HuH-7.5 (cell line): ENCODE data around the gene RTN4RL1.

ENCODE experiments used
- DNase-seq: peaks from one replicate; pipeline ENCODE4 v3.0.0; 2011; ENCODE audit warnings: low spot score

The RTN4RL1 gene

GRCh38 chr17:1918346-1919162 is 106.6 kb downstream of the RTN4RL1 start:
- no peak for DNase-seq

GRCh38 chr17:1916963-1917715 is 108.0 kb downstream of the RTN4RL1 start:
- no peak for DNase-seq

DNA sequence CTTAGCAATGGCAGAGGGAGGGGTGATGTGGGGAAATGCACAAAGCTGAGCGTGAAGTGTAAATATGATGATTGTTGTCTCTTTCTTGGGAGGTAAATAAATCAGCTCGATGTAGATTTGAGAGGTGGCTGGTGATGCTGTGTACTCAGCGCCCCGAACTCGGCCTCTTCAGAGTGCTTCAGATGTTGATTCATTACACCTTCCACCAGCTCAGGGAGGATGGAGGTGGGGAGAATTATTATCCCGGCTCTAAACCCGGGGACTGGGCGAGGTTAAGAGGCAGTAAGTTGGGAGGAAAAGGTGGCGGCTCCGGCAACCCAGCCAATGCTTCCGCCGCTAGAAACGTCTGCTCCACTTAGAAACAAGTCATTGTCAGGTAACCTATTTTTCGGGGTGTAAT is 108.8 kb downstream of the RTN4RL1 start:
- DNase-seq = no peak

DNA sequence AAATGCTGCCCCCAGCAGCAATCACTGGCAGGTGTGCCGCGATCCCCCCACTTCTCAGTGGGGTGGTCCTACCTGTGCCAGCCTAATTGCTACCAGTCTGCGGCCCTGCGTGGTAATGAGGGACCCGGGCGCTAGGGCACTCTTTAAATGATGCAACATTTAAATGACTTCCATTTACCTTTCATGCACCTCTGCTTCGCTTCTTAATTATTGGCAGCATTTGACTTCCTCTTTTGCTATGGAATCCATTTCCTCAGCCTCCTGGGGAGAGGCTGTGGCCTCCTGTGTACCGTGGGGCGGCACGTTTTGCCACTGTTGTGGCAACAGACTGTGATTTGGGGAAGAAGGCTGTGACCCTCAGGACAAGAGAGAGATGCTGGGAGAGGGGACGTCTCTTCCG is 109.2 kb downstream of the RTN4RL1 start:
- no peak for DNase-seq

DNA sequence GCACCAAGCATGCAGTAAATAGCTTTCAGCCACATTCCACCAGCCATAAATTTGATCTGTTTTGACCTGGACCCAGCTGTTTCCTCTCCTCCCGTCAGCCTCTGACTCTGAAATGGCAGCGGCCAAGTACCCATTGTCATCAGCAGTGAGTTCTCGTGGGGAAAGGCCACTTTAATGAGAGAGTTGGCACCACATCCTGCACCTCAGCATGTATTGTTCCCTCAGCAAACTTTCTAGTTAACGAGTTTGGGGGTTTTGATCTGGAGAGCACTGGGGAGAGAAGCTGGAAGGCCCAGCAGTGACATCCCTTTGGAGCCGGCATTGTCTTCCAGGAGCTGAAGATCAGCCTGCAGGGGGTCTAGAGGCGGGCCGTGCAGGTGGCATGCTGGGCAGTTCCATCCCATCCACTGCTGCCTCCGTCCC is 110.5 kb downstream of the RTN4RL1 start:
- no peak for DNase-seq

DNA sequence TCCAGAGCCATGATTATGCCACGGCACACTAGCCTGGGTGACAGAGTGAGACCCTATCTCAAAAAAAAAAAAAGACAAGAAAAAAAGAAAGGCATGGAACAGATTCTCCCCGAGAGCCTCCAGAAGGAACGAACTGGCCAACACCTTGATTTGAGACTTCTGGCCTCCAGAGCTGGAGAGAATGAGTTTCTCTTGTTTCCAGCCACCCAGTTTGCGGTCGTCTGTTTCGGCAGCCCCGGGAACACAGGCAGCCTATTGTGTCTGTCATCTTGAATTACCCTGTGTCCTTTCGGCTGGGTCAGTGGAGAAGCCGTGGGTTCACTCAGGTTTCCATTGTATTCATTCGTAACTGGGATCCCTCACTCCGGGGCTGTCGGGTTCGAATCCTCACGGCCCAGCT is 111.4 kb downstream of the RTN4RL1 start:
- DNase-seq = no peak

DNA sequence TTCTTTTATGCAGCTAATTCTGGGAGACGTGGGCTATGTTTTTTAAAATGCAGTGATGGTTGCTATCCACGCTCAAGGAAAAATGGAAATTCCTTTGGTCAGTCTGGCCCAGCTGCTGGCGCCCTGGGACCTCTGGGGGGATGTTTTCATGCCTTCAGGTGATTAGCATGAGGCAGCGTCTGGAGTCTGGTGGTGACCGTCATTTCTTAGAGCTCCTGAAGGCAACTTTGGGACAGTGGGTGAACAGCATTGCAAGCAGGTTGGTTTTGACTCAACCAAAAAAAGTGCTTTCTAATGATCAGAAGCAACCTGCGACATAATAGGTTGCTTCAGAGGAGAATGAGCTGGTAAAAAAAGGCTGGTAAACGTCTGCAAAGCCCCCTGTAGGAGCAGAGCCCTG is 113.0 kb downstream of the RTN4RL1 start:
- DNase-seq = no peak

GRCh38 chr17:1909985-1910384 is 115.1 kb downstream of the RTN4RL1 start:
- DNase-seq = peak; percentile 52

DNA sequence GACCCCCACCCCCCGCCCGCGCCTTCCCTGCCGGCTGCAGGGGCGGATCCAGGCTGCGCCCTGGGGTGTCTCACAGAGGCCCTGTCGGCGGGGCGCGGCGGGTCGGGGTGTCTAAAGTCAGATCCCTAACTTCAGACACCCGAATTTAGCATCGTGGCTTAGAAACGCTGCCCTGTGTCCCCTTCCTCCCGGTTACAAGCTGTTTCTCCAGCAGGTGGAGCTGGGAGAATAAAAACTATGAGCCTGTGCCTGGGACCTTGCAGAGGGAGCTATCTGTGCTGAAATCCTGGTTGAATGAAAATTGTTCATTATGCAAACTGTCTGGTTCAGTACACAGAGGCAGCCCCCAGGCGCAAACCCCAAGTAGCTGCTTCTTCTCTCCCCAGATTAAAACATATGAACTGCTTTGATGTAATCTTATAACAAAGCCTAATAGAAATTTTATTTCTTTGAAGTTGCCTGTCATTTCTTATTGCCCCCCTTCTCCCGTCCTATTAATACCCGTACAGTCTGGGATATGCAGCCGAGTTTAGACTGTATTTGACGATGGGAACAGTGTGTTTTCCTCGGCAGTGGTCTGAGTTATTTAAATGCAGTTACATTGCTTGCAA is 116.3 kb downstream of the RTN4RL1 start:
- peak; percentile 74 for DNase-seq

DNA sequence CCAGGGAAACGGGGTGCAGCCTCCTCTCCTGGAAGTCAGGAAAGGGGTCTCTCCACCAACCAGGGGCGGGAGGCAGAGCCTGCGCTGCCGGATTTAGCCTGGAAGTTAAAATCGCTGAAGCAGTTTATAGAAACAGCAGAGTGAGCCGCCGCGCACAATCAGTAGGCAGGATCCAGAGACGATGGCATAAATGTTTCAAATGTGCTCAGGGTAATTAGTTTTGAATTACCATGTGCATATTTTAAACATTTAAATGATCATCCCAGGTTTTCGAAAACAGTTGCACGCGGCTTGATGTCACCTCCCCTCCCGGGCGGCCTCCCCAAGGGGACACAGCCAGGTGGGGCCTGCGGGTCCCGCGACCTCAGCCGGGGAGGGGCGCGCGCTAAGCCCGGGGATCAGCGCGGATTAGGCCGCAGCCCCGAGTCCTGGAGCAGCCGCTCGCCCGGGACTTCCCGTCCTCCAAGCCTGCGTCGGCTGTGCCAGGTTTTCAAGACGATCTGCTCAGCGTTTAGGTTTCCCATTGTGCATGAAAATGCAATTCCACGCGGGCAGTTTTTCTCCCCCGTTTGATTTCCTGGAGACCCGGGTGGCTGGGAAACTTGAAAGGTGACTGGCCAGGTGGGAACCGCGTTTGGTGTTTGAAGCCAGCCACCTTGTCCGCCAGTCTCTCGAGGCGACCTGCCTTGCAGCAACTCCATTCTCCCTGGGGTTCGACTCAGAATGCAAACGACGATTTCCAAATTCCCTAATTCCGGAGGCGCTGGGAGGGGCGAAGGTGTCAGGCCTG is 117.0 kb downstream of the RTN4RL1 start:
- DNase-seq = no peak

DNA sequence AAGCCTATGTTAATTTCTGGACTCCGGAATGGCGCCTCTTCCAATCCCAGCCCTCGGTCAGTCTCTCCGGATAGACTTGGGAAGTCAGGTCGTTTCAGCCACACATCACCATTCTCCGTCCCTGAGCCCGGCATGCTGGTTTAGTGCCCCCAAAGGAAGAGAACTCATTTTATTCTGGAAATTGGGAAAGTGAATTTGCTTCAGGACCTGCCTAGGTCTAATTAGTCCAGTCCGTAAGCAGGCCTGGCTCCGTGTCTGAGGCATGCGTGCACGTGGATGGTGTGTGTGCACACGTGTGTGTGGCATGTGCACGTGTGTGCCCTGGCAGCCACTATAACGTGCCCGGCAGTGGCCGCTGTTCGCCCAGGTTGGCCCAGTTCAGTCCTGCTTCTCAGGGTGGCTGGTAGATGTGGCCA is 117.9 kb downstream of the RTN4RL1 start:
- DNase-seq = no peak

DNA sequence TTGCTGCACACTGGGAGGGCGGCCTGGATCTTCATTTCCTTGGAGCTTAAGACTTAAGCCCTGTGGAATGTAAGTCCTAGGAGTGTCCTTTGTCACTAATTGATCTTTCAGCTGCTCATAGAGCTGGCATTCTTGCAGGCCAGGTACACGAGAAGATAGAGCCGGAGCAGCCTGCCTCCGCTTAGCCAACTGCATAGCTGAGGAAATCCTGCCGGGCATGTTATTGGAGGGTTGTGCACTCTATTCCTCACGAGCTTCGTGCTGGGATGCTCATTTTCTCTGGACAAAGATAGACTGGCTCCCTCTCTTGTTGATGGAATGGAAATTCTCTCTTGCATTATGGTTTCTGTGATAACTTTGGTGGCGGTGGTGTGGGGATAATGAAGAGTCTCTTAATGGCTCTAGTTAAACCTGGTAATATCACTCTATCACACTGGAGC is 118.5 kb downstream of the RTN4RL1 start:
- no peak for DNase-seq

GRCh38 chr17:1905190-1905913 is 119.8 kb downstream of the RTN4RL1 start:
- DNase-seq = no peak

DNA sequence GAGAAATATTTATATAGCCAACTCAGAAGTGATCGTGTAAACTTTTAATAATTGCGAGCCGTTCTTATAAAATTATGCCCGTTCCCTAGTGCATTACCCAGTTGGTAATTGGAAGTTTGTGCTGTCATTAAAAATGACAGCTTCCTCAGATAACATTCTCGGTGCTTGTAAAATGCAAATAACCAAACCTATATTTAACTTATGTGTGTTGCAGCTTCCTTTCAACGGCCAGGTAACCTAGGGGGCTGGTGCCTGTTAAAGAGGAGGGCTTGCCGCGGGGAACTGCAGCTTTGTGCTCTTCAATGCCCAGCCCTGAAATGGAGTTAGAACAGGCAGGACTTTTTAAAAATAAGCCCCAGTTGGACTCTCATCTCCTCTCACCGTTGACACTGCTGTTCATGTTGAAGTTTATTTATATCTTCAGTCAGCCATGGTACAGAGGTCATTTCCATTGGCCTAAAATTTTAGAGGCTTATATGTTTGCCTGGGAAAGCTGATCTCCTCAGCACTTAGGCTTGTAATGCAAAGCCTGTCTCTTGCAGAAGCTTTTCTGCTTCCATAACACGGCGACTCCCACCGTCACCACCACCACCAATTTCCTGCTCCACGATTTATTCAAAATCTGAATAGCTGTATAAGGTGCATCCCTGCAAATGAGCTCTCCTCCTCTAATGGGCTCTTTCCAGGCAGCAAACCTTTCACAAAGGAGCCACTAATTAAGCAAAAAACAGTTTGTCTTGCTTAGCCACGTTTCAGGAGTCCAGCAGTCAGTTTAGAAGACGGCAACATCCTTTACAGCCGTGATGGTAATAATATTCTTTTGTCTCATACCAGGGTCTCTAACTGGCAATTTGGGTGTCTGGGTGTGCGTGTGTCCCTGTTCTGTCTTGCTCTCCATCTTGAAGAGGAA is 120.6 kb downstream of the RTN4RL1 start:
- DNase-seq = no peak

GRCh38 chr17:1899403-1900000 is 125.6 kb downstream of the RTN4RL1 start:
- no peak for DNase-seq

- no peak for DNase-seq
Observed at GRCh38 chr17:1898872-1899271, 126.3 kb downstream of the RTN4RL1 start.

DNA sequence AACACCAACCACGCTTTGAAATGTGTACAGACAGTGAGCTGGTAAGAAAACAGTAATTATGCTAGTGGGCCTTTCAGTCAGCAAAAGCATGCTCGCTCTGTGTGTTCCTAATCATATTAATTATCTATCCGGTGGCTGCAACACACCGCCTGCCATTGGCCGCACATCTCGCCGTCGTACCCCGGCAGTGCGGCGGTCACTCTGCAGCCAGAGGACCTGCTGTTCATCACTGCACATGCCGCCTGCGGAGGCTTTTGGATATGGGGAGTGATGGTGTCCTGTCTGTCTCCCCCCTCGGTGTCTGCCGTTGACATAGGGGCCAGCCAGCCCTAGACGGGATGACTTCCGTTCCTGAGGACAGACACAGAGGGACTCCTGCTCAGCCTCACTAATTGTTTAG is 126.8 kb downstream of the RTN4RL1 start:
- DNase-seq = no peak

- DNase-seq = no peak
Observed at GRCh38 chr17:1897105-1897656, 128.0 kb downstream of the RTN4RL1 start.

DNA sequence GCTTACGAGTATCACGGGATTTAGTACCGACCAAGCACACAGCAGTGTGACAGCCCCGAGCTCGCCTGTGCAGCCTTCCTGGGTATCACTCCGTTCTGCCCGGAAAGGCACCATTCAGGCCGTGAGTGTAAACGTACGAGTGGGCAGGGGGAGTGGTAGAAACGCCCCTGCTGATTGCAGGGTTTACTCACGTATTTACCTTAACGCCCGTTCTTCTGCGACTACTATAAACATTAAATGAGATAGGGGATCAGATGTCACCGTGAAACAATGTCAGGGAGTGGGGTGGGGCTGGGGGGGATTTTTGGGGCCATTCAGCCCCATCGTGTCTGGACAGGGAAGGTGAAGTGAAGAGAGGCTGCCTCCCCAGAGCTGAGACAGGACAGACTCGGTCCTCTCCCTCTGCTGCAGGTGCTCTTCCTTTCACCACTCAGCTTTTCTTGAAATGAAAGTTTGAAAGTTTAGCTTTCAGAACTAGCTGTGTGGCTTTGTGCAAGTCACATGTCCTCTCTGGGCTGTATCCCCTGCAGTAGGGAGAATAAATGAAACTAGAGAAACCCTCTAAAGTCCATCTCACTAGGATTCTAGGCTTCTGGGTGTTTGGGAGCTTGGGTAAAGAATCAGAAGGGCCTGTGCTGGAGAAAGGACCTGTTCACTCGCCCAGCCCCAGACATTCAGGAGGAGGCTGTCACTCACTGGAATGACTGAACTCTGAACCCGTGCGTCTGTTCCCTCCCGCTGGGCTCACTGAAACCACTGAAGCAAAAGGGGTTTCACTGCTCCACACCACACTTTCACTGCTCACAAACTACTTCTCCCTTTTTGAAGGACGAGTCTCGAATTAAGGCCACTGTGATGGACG is 128.7 kb downstream of the RTN4RL1 start:
- DNase-seq = no peak
